IPS DF 4.7 (cell line): ENCODE results near the gene SAMD4B.

Experiments
- DNase-seq: peaks from one replicate; pipeline ENCODE4 v3.0.0-alpha.2; 2013; ENCODE audit warnings: low spot score; ENCODE audit errors: extremely low read depth

Gene SAMD4B

GRCh38 chr19:39409208-39410016 lies 67.2 kb downstream of the SAMD4B start:
- DNase-seq = no peak

- no peak for DNase-seq
These were observed 68.0 kb downstream of the SAMD4B start for GRCh38 chr19:39410017-39410830.

GRCh38 chr19:39410831-39411080 lies 68.5 kb downstream of the SAMD4B start:
- no peak for DNase-seq

GRCh38 chr19:39411081-39411831 lies 69.0 kb downstream of the SAMD4B start:
- DNase-seq = no peak

- DNase-seq = no peak
These were observed 69.5 kb downstream of the SAMD4B start for GRCh38 chr19:39411832-39412099.

- DNase-seq = no peak
These were observed 70.1 kb downstream of the SAMD4B start, which contains the start of gene PLEKHG2 for GRCh38 chr19:39412100-39412866. Gene PLEKHG2, plus strand, starts transcription at chr19:39412669. Its CDS starts 1,418 bp downstream, at chr19:39414087.

- no peak for DNase-seq
These were observed 70.6 kb downstream of the SAMD4B start for GRCh38 chr19:39412867-39413271.

- no peak for DNase-seq
These were observed 71.2 kb downstream of the SAMD4B start for GRCh38 chr19:39413272-39413910.

- DNase-seq = no peak
These were observed 71.8 kb downstream of the SAMD4B start for GRCh38 chr19:39413911-39414608.

- DNase-seq = no peak
These were observed 73.2 kb downstream of the SAMD4B start for GRCh38 chr19:39415111-39416046.

GRCh38 chr19:39416152-39417120 lies 74.2 kb downstream of the SAMD4B start:
- no peak for DNase-seq

GRCh38 chr19:39417463-39418181 lies 75.4 kb downstream of the SAMD4B start:
- DNase-seq = no peak

GRCh38 chr19:39419003-39419402 lies 76.8 kb downstream of the SAMD4B start:
- no peak for DNase-seq

- no peak for DNase-seq
These were observed 78.5 kb downstream of the SAMD4B start for GRCh38 chr19:39420769-39421168.

- no peak for DNase-seq
These were observed 79.8 kb downstream of the SAMD4B start for GRCh38 chr19:39422020-39422419.

GRCh38 chr19:39423258-39424086 lies 81.3 kb downstream of the SAMD4B start:
- no peak for DNase-seq

GRCh38 chr19:39424934-39425333 lies 82.7 kb downstream of the SAMD4B start:
- no peak for DNase-seq
